K562 (cell line): ENCODE results near the gene CYYR1. TPM values are rescaled to one million over a fixed set of nuclear protein-coding genes. Genes with fewer than 3 reads are reported as not detected.

Source experiments
- ATAC-seq: fragments of 200-7000 bp; cut with Tn5 transposase; 3 replicates; pipeline ENCODE4 v1.9.1; 2020; ENCODE audit warnings: moderate library complexity
- BruUV-seq: library from RNA; stranded (reverse); fragments of 400-500 nt; replicated peaks from 2 replicates; lab custom pipeline; 2021; lab: Mats Ljungman, UMichigan
- CTCF ChIA-PET: fragments of 300-600 bp; formaldehyde crosslinking; extraction: SDS; loops from one replicate; lab custom pipeline; 2021; ENCODE audit warnings: low intra/inter-chr PET ratio; lab: Yijun Ruan, JAX
- POLR2A ChIA-PET: fragments of 300-600, 350-650 bp; sonication (Branson Sonifier 250); formaldehyde crosslinking; extraction: SDS; loops from one replicate; lab custom pipeline; 2021; ENCODE audit warnings: antibody characterized with exemption, inconsistent platforms; lab: Yijun Ruan, JAX
- DNase-seq, 4 experiments: peaks; one replicate each; pipeline versions ENCODE4 v3.0.0 to v3.0.0-alpha.2; 2011 to 2018; ENCODE audit warnings: low spot score in 3 of 4, mixed read lengths in 3 of 4; ENCODE audit errors: extremely low read depth in 1 of 4
- FAIRE-seq: peaks from 2 replicates; lab custom pipeline; 2011; peaks lifted over from hg19 to GRCh38; lab: Jason Lieb, UNC
- H2AFZ ChIP-seq: 2 replicates; pipeline ENCODE4 v1.6.0; 2011; ENCODE audit warnings: low read depth, low read length, control low read depth, inconsistent platforms
- H3K27ac ChIP-seq: fragments of 200-600 bp; 3 replicates; pipeline ENCODE4 v1.8.0; 2011; ENCODE audit warnings: low read depth, mild to moderate bottlenecking, control low read depth, inconsistent platforms, low read length, moderate library complexity, mixed read lengths; ENCODE audit errors: extremely low read depth
- H3K27me3 ChIP-seq, 2 experiments: fragments of 300-600 bp in 1 of 2; 2 replicates in 1 of 2; 3 replicates in 1 of 2; pipeline versions ENCODE4 v1.6.0 to v1.8.0; 2011; ENCODE audit warnings: inconsistent platforms in 2 of 2, low read length in 2 of 2, mild to moderate bottlenecking in 1 of 2, mixed read lengths in 1 of 2, moderate library complexity in 1 of 2; ENCODE audit not compliant: control insufficient read depth in 2 of 2, insufficient read depth in 2 of 2
- H3K36me3 ChIP-seq: fragments of 300-600 bp; 3 replicates; pipeline ENCODE4 v1.8.0; 2011; ENCODE audit warnings: mild to moderate bottlenecking, low read length, inconsistent platforms; ENCODE audit not compliant: control insufficient read depth, insufficient read depth
- H3K4me1 ChIP-seq, 2 experiments: fragments of 200-600 bp in 1 of 2; replicated peaks in 1 of 2; 2 replicates in 1 of 2; 3 replicates in 1 of 2; pipeline versions ENCODE4 v1.5.1 to v1.8.0; 2011; ENCODE audit warnings: inconsistent platforms in 2 of 2, low read length in 2 of 2, mild to moderate bottlenecking in 1 of 2, mixed read lengths in 1 of 2, moderate library complexity in 1 of 2; ENCODE audit not compliant: control insufficient read depth in 2 of 2, insufficient read depth in 2 of 2
- H3K4me2 ChIP-seq: 2 replicates; pipeline ENCODE4 v1.6.1; 2011; ENCODE audit warnings: low read length, control low read depth, inconsistent platforms, mixed read lengths; ENCODE audit not compliant: insufficient read depth
- H3K4me3 ChIP-seq: fragments of 200-600 bp; sonication (generic), shearing (Covaris generic); 2 replicates; pipeline ENCODE4 v1.5.1; 2016; ENCODE audit warnings: control low read depth, inconsistent platforms
- H3K79me2 ChIP-seq: fragments of 200-600 bp; 3 replicates; pipeline ENCODE4 v1.8.0; 2011; ENCODE audit warnings: low read length, inconsistent platforms; ENCODE audit not compliant: control insufficient read depth, insufficient read depth
- H3K9ac ChIP-seq, 2 experiments: 2 replicates each; pipeline versions ENCODE4 v1.6.0 to v1.6.1; 2011; ENCODE audit warnings: low read depth in 2 of 2, low read length in 2 of 2, control low read depth in 1 of 2, inconsistent platforms in 1 of 2, mild to moderate bottlenecking in 1 of 2, mixed read lengths in 1 of 2; ENCODE audit not compliant: insufficient read depth in 1 of 2
- H3K9me1 ChIP-seq: one replicate; pipeline ENCODE4 v1.6.0; 2011; ENCODE audit warnings: inconsistent platforms, mild to moderate bottlenecking, low read length, moderate library complexity; ENCODE audit not compliant: control insufficient read depth, insufficient read depth
- H3K9me3 ChIP-seq: replicated peaks from 2 replicates; pipeline ENCODE4 v1.5.1; 2011; ENCODE audit warnings: low read depth, low read length, inconsistent platforms; ENCODE audit not compliant: control insufficient read depth, insufficient read depth
- H4K20me1 ChIP-seq: replicated peaks from 2 replicates; pipeline ENCODE4 v1.6.1; 2011; ENCODE audit warnings: low read length, inconsistent platforms, mixed read lengths; ENCODE audit not compliant: control insufficient read depth, insufficient read depth
- ARID2 ChIP-seq: fragments of 450-650 bp; IDR thresholded peaks from 2 replicates; pipeline ENCODE4 v1.6.1; 2017; ENCODE audit warnings: antibody characterized with exemption, mild to moderate bottlenecking
- CBFA2T2 ChIP-seq: fragments of 450-650 bp; conservative IDR thresholded peaks from 2 replicates; pipeline ENCODE4 v1.6.1; 2017; ENCODE audit warnings: mild to moderate bottlenecking
- DPF2 ChIP-seq: fragments of 450-650 bp; IDR thresholded peaks from 2 replicates; pipeline ENCODE4 v1.6.1; 2016
- ESRRA ChIP-seq: fragments of 450-650 bp; IDR thresholded peaks from 2 replicates; pipeline ENCODE4 v1.6.1; 2014; ENCODE audit warnings: low read depth, mild to moderate bottlenecking, moderate library complexity, borderline replicate concordance
- POLR2B ChIP-seq: fragments of 450-650 bp; IDR thresholded peaks from 2 replicates; pipeline ENCODE4 v1.6.1; 2018; ENCODE audit warnings: low read depth; ENCODE audit not compliant: partially characterized antibody
- RBFOX2 ChIP-seq: fragments of 200-400 bp; formaldehyde crosslinking; IDR thresholded peaks from 2 replicates; pipeline ENCODE4 v1.6.1; 2017; ENCODE audit warnings: low read depth, mild to moderate bottlenecking, low read length, moderate library complexity
- RHOXF2B ChIP-seq: fragments of 250-450 bp; sonication (Bioruptor Pico); conservative IDR thresholded peaks from 2 replicates; pipeline ENCODE4 v1.5.1; 2021
- SRSF1 ChIP-seq: fragments of 200-400 bp; formaldehyde crosslinking; IDR thresholded peaks from 2 replicates; pipeline ENCODE4 v1.6.1; 2017; ENCODE audit warnings: mild to moderate bottlenecking, low read depth, low read length, moderate library complexity
- TAF15 ChIP-seq: fragments of 200-400 bp; formaldehyde crosslinking; IDR thresholded peaks from 2 replicates; pipeline ENCODE4 v1.6.1; 2017; ENCODE audit warnings: mild to moderate bottlenecking, low read depth, low read length, moderate library complexity
- TCF7L2 ChIP-seq: fragments of 150-350 bp; IDR thresholded peaks from 2 replicates; pipeline ENCODE4 v1.6.1; 2016; ENCODE audit warnings: low read depth, mild to moderate bottlenecking, low read length, moderate library complexity
- WGBS: fragments of 100-300 bp; shearing (Covaris generic); methylation state at CpG from one replicate; pipeline ENCODE4 v1.1.6; 2016; ENCODE audit warnings: low coverage, mixed read lengths; ENCODE audit not compliant: insufficient coverage; ENCODE audit errors: missing lambda C conversion rate; 5-methylcytosine and 5-hydroxymethylcytosine counted together
- in situ Hi-C: fragments of 300-500 bp; cut with MboI; formaldehyde crosslinking; loops from 4 replicates; pipeline ENCODE4 v1.15.0; 2018; ENCODE audit warnings: inconsistent platforms, mixed read lengths
- intact Hi-C: fragments of 100-400 bp; cut with micrococcal nuclease; formaldehyde crosslinking; loops from 2 replicates; pipeline ENCODE4 v1.14.2; 2022
- polyA plus RNA-seq, 8 experiments: library from polyadenylated mRNA; depleted of rRNA in 4 of 8; stranded (reverse) in 5 of 8; unstranded in 3 of 8; fragments of >200 nt; fragmentation: Nextera tagmentation in 2 of 8; fragmentation: Illumina TruSeq in 1 of 8; extraction: Ambion mirVana in 2 of 8; extraction: Trizol in 1 of 8; gene quantifications; 2 replicates each; pipeline versions ENCODE4 v1.2.1 to v1.2.3, GENCODE V29; 2011 to 2014; ENCODE audit warnings: inconsistent platforms in 1 of 8, missing spikeins in 1 of 8
- total RNA-seq, 7 experiments: library from RNA; depleted of rRNA in 6 of 7; stranded (reverse); fragments of >200 nt in 6 of 7; fragmentation: Illumina TruSeq in 2 of 7; extraction: Trizol in 2 of 7; gene quantifications; 2 replicates each; pipeline versions ENCODE4 v1.2.1 to v1.2.3, GENCODE V29; 2011 to 2021; ENCODE audit warnings: low replicate concordance in 1 of 7

The CYYR1 gene
- total and polyA plus RNA-seq, 9 of the 15 experiments (the other 6 are each of a cell fraction or from before 2014, with no cell fraction given), result not detected

DNA sequence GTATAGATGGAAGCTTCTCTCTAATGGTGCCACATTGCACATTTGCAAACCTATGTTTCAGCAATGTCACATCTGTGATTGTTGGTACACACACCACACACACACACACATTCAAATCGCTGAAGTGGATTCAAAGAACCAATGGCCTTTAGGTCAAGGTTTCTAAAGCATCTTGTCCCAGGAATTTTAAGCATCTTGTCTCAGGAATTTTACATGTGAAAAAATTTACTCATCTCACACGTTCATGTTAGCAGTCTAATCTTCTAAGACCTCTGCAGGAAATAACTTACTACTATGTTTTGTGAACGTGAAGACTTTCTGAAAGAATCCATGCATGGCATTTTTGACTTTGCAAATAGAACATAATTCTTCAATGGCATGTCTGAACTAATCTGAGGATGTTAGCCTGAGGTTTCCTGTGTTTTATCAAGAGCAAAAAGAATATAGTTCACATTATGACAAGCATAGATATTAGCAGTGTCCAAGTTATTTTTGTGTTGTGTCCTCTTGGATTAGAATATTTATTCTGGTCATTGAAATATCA, 125.1 kb downstream of the CYYR1 start:
- POLR2A ChIA-PET, result no interaction called here
- no peaks in the 10 kb centered on the region; the same call in 1 of the 2 replicates for H3K9me3 ChIP-seq
- no peak for ATAC-seq
- H3K27ac ChIP-seq, result no peak overlapping the region
- BruUV-seq, result no TSS peak
- CTCF ChIA-PET, result no interaction called here
- no peaks in the 10 kb centered on the region for H3K27me3 ChIP-seq
- H3K79me2 ChIP-seq, result no peaks in the 10 kb centered on the region
- DNase-seq, result no peak
- no peaks in the 10 kb centered on the region for H3K9me1 ChIP-seq
- H3K4me1 ChIP-seq, result no peaks in the 10 kb centered on the region
- no peaks in the 10 kb centered on the region for H3K36me3 ChIP-seq
- H3K4me3 ChIP-seq, result no peak overlapping the region
- no peak overlapping the region for H3K4me2 ChIP-seq
- H4K20me1 ChIP-seq, result no peaks in the 10 kb centered on the region
- FAIRE-seq, result no peak
- intact Hi-C loops, result no loop called here
- H2AFZ ChIP-seq, result no peak overlapping the region
- no peak overlapping the region for H3K9ac ChIP-seq
- TF ChIP-seq ESRRA (no peak), ARID2 (no peak), SRSF1 (no peak), RHOXF2B (CRISPR knock-in tag) (no peak), RBFOX2 (no peak), DPF2 (no peak), POLR2B (no peak), CBFA2T2 (no peak), TCF7L2 (no peak), TAF15 (no peak)
- 3% methylated on average over 3 of the region's 3 CpGs for WGBS
- in situ Hi-C loops, result no loop called here
